HepG2 (cell line): Measurements from ENCODE around the gene CYP27A1. TPM values are rescaled to one million over a fixed set of nuclear protein-coding genes. Genes with fewer than 3 reads are reported as not detected.

Experiments used
- ATM ChIP-seq: fragments of 450-650 bp; IDR thresholded peaks from 2 replicates; pipeline ENCODE4 v1.7.1; 2017; ENCODE audit warnings: mild to moderate bottlenecking, borderline replicate concordance
- CBX1 ChIP-seq: IDR thresholded peaks from one replicate; pipeline ENCODE4 v1.6.1; 2016; ENCODE audit warnings: antibody characterized with exemption, low read depth
- ERF ChIP-seq: IDR thresholded peaks from 2 replicates; pipeline ENCODE4 v1.6.1; 2018; ENCODE audit warnings: missing biosample characterization, missing genetic modification reagents
- FOXK1 ChIP-seq: sonication (generic); formaldehyde crosslinking; IDR thresholded peaks from 2 replicates; pipeline ENCODE4 v1.4.0; 2020; ENCODE audit warnings: low read depth, missing genetic modification reagents, borderline replicate concordance
- HDAC2 ChIP-seq: sonication (generic); formaldehyde crosslinking; IDR thresholded peaks from 2 replicates; pipeline ENCODE4 v1.4.0; 2020; ENCODE audit warnings: missing genetic modification reagents
- KAT8 ChIP-seq: IDR thresholded peaks from 2 replicates; pipeline ENCODE4 v1.6.1; 2016; ENCODE audit warnings: missing genetic modification reagents, missing compliant biosample characterization
- KDM1A ChIP-seq: IDR thresholded peaks from 2 replicates; pipeline ENCODE4 v1.6.1; 2016; ENCODE audit warnings: missing compliant biosample characterization
- MAZ ChIP-seq, 2 experiments: sonication (generic) in 1 of 2; formaldehyde crosslinking in 1 of 2; IDR thresholded peaks; 2 replicates each; pipeline versions ENCODE4 v1.5.0 to v1.6.1; 2012 to 2020; ENCODE audit warnings: low read depth in 2 of 2, mild to moderate bottlenecking in 2 of 2, borderline replicate concordance in 1 of 2, improper control_type of control experiment in 1 of 2, low read length in 1 of 2, missing genetic modification reagents in 1 of 2, moderate library complexity in 1 of 2
- RXRA ChIP-seq: sonication (generic); formaldehyde crosslinking; IDR thresholded peaks from 2 replicates; pipeline ENCODE4 v1.5.1; 2020; ENCODE audit warnings: missing genetic modification reagents
- ZFP1 ChIP-seq: IDR thresholded peaks from 2 replicates; pipeline ENCODE4 v1.6.1; 2016
- ZFP41 ChIP-seq: sonication (generic); formaldehyde crosslinking; IDR thresholded peaks from 2 replicates; pipeline ENCODE4 v1.4.0; 2020; ENCODE audit warnings: mild to moderate bottlenecking, missing genetic modification reagents, borderline replicate concordance
- ZFX ChIP-seq: sonication (generic); formaldehyde crosslinking; IDR thresholded peaks from 2 replicates; pipeline ENCODE4 v1.4.0; 2020; ENCODE audit warnings: mild to moderate bottlenecking, low read depth, missing genetic modification reagents, moderate library complexity
- ZNF10 ChIP-seq: sonication (generic); formaldehyde crosslinking; IDR thresholded peaks from 2 replicates; pipeline ENCODE4 v1.4.0; 2020; ENCODE audit warnings: mild to moderate bottlenecking, low read depth, missing genetic modification reagents, borderline replicate concordance
- ZNF20 ChIP-seq: sonication (generic); formaldehyde crosslinking; IDR thresholded peaks from 2 replicates; pipeline ENCODE4 v1.4.0; 2020; ENCODE audit warnings: mild to moderate bottlenecking, moderate library complexity, missing genetic modification reagents
- ZNF383 ChIP-seq: sonication (generic); formaldehyde crosslinking; IDR thresholded peaks from 2 replicates; pipeline ENCODE4 v1.4.0; 2020; ENCODE audit warnings: missing genetic modification reagents, mild to moderate bottlenecking, borderline replicate concordance
- ZNF547 ChIP-seq: sonication (generic); formaldehyde crosslinking; IDR thresholded peaks from 2 replicates; pipeline ENCODE4 v1.5.1; 2020; ENCODE audit warnings: mild to moderate bottlenecking, missing genetic modification reagents
- ZNF552 ChIP-seq: sonication (generic); formaldehyde crosslinking; IDR thresholded peaks from 2 replicates; pipeline ENCODE4 v1.9.0; 2022; ENCODE audit warnings: missing genetic modification reagents, mild to moderate bottlenecking, borderline replicate concordance
- ZSCAN12 ChIP-seq: sonication (generic); formaldehyde crosslinking; IDR thresholded peaks from 2 replicates; pipeline ENCODE4 v1.9.0; 2021; ENCODE audit warnings: mild to moderate bottlenecking, missing genetic modification reagents
- polyA plus RNA-seq, 8 experiments: library from polyadenylated mRNA; depleted of rRNA in 3 of 8; stranded (reverse) in 7 of 8; unstranded in 1 of 8; fragments of >200 nt; fragmentation: Illumina TruSeq in 4 of 8; extraction: Trizol in 4 of 8; gene quantifications; 2 replicates each; pipeline versions ENCODE4 v1.2.1 to v1.2.3, GENCODE V29; 2011 to 2016; ENCODE audit warnings: low read depth in 4 of 8, missing spikeins in 1 of 8, mixed read lengths in 1 of 8; ENCODE audit not compliant: insufficient read depth in 1 of 8
- total RNA-seq, 5 experiments: library from RNA; depleted of rRNA; stranded (reverse); fragments of >200 nt; fragmentation: Illumina TruSeq; extraction: Trizol; gene quantifications; 2 replicates each; pipeline ENCODE4 v1.2.3, GENCODE V29; 2016; ENCODE audit warnings: low read depth in 1 of 5
- TF ChIP-seq, protein P1 (sequence below): sonication (generic); formaldehyde crosslinking; IDR thresholded peaks from 2 replicates; pipeline ENCODE4 v1.4.0; 2020; ENCODE audit warnings: missing genetic modification reagents, mild to moderate bottlenecking, borderline replicate concordance
- TF ChIP-seq, protein P2 (sequence below): sonication (generic); formaldehyde crosslinking; IDR thresholded peaks from 2 replicates; pipeline ENCODE4 v1.5.1; 2020; ENCODE audit warnings: mild to moderate bottlenecking, missing genetic modification reagents, borderline replicate concordance

Gene CYP27A1
- total and polyA plus RNA-seq, 2 of the 13 experiments (the other 11 are each of a cell fraction or from before 2014, with no cell fraction given) = 157 to 266 TPM

DNA sequence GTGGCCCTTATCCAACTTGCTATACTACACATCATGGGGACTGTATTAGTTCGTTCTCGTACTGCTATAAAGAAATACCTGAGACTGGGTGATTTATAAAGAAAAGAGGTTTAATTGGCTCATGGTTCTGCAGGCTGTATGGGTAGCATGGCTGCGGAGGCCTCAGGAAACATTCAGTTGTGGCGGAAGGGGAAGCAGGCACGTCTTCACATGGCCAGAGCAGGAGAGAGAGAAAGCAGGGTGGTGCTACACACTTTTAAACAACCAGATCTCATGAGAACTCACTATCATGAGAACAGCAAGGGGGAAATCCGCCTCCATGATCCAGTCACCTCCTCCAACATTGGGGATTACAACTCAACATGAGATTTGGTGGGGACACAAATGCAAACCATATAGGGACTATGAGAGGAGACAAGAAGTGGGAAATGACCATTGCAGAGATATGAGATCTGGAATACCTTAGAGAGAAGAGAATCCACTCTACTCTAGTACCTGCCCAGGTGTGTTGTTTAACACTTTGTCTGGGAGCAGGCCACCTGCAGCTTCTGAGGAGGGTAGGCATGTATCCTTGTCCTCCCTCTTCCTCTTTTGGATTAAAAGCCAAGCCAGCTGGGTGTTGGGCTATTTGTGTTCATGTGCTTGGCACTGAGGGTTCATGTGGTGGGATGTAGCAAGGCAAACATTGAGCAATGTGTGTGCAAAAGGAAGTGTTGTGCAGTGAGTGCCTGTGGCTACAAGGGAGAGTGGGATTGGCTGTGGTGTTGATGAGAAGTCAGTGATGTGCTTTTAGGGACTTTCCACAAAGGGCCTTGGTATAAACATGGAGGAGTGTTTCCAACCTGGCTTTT, 48.6 kb upstream of the CYP27A1 start (continued):
- peak; percentile 53; the same call in 1 of the 2 replicates for TF ChIP-seq ZFX
- no peak for TF ChIP-seq ZNF20
- peak; percentile 93 for TF ChIP-seq ZFP1
- TF ChIP-seq ZNF547 = 0 out of 2 replicates have a peak, but pooled peaks have one; percentile 22
- no peak for TF ChIP-seq ZNF383 (CRISPR knock-in tag)
- peak; percentile 92; the same call in 1 of the 2 replicates for TF ChIP-seq HDAC2 (CRISPR knock-in tag)
- no peak for TF ChIP-seq MAZ (IDR thresholded peaks at IDR 0.05; ENCODE audit: borderline replicate concordance, low read depth, low read length)
- peak; percentile 77 for TF ChIP-seq MAZ (CRISPR knock-in tag; IDR thresholded peaks at IDR 0.05; ENCODE audit: low read depth)
- TF ChIP-seq ATM = no peak
- no peak for TF ChIP-seq CBX1
- peak; percentile 98; the same call in 1 of the 2 replicates for TF ChIP-seq FOXK1 (CRISPR knock-in tag)
- TF ChIP-seq ZSCAN12 = no peak
- peak; percentile 77 for TF ChIP-seq KAT8 (CRISPR knock-in tag)
- TF ChIP-seq RXRA (CRISPR knock-in tag) = peak; percentile 71; the same call in 1 of the 2 replicates
- TF ChIP-seq ZFP41 = 0 out of 2 replicates have a peak, but pooled peaks have one; percentile 61
- TF ChIP-seq, protein P1, sequence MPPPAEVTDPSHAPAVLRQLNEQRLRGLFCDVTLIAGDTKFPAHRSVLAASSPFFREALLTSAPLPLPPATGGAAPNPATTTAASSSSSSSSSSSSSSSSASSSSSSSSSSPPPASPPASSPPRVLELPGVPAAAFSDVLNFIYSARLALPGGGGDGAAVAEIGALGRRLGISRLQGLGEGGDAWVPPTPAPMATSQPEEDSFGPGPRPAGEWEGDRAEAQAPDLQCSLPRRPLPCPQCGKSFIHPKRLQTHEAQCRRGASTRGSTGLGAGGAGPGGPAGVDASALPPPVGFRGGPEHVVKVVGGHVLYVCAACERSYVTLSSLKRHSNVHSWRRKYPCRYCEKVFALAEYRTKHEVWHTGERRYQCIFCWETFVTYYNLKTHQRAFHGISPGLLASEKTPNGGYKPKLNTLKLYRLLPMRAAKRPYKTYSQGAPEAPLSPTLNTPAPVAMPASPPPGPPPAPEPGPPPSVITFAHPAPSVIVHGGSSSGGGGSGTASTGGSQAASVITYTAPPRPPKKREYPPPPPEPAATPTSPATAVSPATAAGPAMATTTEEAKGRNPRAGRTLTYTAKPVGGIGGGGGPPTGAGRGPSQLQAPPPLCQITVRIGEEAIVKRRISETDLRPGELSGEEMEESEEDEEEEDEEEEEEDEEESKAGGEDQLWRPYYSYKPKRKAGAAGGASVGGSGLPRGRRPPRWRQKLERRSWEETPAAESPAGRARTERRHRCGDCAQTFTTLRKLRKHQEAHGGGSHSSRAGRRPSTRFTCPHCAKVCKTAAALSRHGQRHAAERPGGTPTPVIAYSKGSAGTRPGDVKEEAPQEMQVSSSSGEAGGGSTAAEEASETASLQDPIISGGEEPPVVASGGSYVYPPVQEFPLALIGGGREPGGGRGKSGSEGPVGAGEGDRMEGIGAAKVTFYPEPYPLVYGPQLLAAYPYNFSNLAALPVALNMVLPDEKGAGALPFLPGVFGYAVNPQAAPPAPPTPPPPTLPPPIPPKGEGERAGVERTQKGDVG (CRISPR knock-in tag) = no peak
- TF ChIP-seq ERF = peak; percentile 97
- no peak for TF ChIP-seq ZNF552 (CRISPR knock-in tag)
- peak; percentile 98 for TF ChIP-seq KDM1A (CRISPR knock-in tag)
- TF ChIP-seq ZNF10 (CRISPR knock-in tag) = no peak
- TF ChIP-seq, protein P2, sequence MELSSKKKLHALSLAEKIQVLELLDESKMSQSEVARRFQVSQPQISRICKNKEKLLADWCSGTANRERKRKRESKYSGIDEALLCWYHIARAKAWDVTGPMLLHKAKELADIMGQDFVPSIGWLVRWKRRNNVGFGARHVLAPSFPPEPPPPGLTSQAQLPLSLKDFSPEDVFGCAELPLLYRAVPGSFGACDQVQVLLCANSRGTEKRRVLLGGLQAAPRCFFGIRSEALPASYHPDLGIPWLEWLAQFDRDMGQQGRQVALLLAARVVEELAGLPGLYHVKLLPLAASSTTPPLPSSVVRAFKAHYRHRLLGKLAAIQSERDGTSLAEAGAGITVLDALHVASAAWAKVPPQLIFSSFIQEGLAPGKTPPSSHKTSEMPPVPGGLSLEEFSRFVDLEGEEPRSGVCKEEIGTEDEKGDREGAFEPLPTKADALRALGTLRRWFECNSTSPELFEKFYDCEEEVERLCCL (CRISPR knock-in tag) = no peak
